Measurements from ENCODE around the gene KLKB1.
"Not testable (repeated sequence)": the region's sequence is repeated elsewhere in the genome, so short reads cannot be mapped to it uniquely, and the experiment has no call there.

KLKB1 gene

DNA sequence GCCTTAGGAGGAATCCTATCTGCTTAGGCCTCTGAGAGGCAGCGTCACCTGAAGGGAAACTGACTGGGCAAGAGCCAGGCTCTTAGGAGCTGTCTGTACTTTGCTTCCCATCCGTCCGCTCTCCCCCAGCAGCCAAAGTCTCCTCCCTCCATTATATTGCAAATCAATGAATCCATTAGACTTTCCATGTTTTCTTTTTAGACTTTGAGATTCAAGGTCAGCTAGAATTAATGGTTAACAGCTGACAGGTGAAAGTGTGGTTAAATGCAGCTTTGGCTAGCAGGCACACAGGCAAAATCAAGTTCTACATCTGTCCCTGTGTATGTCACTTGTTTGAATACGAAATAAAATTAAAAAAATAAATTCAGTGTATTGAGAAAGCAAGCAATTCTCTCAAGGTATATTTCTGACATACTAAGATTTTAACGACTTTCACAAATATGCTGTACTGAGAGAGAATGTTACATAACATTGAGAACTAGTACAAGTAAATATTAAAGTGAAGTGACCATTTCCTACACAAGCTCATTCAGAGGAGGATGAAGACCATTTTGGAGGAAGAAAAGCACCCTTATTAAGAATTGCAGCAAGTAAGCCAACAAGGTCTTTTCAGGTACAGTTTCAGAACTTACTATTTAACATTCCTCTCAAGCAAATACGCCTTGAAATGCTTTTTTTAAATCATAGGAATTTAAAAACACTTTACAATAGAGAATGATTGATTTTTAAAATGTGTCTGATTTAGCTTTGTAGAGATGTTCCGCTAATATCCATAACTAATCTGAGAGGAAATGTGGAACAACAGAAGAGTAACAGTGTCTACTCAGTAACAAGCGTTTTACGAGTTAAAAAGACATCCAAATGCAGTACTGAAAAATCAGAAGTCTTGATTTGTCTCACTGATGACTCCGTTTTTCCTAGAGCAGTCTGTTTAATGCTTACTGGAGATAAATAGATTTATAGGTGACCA, 38.7 kb downstream of the KLKB1 start, which contains the start of gene F11:
TSS of gene F11 (plus strand) at position 507 of the 970 bp plus-strand sequence. CDS start 948 bp downstream, outside the sequence.
- no peak for DNase-seq

DNA sequence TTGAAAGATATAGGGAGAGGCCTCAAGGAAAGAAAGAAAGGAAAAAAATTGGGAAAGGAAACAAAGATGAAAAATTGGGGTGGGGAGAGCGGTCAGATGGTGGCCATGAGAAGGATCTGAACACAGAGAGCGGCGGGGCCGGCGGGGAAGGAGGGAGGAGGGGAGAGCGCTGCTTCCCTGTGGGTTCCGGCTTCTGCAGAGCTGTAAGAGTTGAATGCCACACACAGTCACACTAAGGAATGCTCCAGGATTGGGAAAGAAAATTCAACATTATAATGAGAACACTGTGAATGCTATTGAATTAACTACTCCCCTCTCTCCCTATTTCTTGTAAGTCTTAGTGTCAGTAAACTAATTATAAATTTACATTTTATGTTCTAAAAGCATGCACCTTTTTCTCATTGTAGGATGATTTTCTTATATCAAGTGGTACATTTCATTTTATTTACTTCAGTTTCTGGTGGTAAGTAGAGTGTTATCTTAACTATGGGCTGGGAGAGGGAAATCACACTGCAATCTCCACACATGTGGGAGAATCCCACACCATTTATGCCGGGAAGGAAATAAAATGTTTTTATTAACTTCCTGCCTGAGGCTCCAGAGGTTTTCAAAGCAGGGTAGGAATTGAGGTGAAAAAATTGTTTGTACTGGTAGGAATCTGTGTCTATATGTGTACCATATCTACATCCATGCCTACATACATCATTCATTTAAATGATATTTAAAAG, 39.6 kb downstream of the KLKB1 start:
- DNase-seq: no peak

DNA sequence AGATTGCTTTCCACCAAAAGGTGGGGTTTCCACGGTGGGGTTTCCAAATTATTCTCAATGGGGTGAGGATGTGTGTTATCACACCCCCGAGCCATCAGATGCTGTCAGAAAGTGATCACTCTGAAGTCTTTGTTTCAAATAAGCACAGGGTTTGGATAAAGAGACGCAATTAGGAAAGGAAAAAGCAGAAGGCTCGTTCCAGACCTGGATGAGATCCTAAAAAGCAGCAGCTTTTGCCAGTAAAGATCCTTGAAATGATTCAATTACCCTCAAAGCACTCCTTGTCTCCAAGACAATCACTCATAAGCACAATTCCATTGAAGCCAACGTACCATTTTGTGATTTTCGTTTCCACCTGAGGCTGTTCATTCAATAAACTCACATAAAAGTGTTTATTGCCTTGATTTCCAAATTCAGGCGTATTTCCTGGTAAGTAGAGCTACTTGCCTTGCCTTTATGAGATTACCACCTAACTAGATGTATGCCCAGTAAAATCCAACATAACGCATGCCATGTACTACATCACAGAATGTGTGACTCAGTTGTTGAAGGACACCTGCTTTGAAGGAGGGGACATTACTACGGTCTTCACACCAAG, 43.9 kb downstream of the KLKB1 start:
- no peak for DNase-seq

DNA sequence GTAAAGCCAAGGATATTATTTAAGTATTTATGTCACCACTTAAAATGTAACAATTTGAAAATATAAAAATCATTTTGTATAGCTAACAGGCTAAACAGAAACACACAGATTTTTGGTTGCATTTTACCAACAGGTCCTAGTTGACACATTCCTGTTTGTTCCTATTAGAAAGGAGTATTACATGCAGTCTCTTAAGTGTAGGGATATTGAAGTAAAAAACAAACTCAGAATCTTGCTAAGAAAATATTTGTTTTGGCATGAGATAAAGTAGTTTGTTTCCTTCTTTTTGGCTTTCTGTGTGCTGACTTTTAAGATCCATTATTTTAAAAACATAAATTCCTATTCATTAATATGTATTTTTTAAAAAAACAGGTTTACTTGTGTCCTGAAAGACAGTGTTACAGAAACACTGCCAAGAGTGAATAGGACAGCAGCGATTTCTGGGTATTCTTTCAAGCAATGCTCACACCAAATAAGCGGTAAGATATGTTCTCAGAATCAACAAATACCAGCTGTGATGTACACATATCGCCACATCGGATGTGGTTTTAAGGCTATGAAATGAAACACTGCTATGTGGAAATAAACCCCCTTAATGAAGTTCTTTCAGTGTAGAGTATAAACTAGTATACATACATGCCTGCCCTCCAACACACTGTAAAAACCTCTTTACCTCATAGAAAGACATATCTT, 45.5 kb downstream of the KLKB1 start:
- no peak for DNase-seq

DNA sequence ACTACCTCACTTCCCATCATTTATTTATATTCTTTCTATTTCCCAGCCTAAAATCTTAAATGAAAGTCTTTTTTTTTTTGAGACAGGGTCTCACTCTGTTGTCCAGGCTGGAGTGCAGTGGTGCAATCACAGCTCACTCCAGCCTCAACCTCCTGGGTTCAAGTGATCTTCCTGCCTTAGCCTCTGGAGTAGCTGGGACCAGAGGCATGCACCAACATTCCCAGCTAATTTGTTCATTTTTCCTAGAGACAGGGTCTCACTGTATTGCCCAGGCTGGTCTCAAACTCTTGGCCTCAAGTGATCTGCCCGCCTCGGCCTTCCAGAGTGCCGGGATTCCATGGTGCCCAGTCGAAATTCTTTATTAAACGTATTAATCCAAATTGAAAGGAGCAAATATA, 46.1 kb downstream of the KLKB1 start:
- DNase-seq: not testable (repeated sequence)

DNA sequence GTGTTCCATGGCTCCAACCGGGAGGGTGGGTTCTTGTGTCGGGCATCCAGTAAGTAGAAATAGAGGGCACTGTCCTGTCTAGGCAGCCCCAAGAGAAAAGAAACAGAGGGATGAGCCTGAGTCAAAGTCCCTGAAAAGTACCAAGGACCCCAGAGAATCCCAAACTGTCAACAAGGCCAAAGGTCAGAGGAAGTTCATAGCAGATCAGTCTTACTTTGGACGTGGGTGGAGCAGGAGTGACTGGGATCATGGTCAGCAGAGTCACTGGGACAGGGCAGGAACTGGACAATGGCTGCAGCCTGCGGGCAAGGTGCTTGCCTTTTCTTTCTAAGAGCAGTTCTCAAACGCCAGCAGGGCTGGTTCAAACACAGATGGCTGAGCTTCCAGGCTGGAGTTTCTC, 56.0 kb downstream of the KLKB1 start:
- DNase-seq: no peak

DNA sequence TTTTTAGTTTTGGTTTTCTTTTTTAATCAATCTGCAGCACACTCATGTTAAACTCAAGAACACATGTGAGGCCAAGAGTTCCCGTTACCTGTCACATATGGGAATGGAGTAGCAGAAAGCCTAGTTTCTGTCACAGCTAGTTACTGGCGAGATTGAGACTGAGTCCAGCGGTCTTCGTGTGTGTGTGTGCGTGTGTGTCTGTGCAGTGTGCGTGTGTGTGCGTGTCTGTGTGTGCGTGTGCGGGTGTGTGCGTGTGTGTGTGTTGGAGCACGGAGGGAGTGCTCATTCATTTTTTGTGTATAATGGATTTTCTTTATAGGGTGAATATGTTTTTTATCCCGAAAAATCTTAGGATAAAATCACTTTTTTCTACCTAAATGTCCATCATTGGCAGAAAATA, 57.8 kb downstream of the KLKB1 start:
- no peak for DNase-seq

DNA sequence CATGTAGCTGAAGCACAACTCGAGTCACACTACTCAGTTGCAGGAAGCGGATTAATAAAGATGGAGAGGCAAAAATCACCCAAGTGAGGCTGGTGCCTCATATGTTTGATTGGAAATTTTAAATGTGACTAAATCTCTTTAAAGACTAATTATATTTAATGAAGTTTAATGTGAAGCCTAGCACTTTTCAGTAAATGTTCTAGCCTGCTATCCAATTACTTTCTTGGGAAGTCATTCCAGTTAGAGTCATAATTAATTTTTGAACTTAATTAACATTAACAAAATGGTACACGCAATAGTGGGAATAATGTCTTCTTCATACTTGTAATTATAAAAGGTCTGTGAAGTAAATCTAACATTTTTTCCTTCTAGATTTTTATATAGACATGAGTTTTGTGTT, 59.3 kb downstream of the KLKB1 start:
- no peak for DNase-seq

DNA sequence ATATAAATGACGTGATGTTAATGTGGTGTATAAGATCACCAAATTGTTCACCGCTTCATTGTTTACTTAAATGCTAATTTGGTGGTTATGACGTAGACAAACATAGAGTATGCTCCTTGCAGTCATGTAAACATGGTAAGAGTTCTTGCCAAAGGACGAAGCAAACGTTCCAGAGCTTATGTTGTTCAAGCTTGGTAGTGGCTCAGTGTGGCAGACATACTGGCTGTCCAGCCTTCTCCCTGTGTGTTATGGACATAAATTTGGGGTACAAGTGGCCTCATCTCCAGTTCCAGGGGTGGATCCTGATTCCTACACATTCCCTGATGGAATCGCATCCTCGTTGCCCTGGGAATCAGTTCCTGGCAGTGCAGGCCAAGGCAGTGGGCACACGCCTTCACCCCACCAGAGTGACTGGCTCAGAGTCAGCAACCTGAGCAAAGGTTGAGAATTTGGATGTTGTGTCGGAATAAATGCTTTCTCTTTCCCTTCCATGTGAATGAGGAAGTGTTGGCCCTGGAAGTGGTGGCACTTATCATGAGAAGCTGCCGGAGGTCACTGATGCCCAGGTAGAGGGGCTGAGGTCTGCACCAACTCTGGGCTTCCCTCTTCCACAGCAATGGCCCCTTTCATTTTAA, 64.1 kb downstream of the KLKB1 start:
- DNase-seq: no peak

DNA sequence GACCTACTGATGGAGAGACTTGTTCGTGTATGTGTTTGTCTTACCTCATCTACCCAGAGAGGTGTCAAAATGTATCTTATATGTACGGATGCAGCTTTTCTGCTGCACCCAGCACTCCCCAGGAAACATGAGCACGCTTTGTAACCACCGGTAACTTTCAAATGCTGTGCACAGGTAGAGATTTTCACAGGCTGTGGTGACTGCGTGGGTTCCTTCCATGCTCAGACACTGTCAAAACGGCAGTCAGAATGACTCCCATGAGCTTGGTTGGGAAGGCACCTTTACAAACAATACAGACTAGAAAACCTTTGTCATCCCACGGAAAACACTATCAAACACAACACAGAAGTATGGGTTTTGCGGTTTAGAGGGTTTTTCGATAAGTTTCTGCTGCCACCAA, 66.9 kb downstream of the KLKB1 start:
- DNase-seq: no peak

DNA sequence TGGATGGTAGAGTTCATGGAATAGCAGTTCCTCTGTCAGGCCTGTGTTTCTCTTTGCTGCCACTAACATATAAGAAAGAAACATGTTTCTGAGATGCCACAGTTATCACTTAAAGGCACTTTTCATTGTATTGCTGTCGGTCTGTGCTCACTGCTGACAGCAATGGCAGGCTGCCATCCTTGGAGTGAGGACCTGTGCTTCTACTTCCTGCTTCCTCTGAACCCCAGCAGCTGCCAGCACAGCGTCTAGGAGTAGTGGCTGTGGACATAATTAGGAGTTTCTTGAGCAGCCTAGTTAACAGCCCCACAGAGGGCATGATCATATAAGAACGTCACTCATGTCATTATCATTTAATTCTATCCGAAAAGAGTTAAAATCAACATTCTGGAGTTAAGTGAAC, 69.2 kb downstream of the KLKB1 start:
- DNase-seq: no peak

DNA sequence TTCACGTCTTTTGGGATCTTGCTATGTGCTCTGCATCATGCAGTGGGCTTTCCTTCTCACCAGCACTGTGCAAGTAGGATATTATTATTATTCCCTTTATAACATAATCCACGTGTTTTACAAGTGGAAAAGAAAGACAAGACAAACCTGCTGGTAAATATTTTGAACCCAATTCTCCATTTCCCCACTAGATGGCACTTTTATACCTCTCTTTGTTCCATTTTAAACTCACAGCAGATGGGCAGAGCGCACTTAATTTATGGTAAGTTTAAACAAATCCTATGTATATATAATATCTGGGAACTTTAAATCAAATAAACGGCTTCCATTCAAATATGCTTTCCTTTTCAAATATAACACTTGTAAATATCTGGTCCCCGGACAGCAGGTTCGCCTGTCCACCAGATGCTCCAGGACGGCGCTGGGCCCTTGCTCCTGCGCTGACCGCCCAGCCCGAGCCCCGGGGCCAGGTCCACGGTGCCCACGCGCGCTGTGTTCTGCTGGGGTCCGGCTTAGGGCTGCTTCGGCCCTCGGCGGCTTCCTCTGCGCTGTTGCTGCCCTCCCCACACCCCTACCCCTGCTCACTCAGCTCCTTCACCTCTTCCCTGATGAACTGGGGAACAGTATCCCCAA, 69.8 kb downstream of the KLKB1 start:
- DNase-seq: no peak

DNA sequence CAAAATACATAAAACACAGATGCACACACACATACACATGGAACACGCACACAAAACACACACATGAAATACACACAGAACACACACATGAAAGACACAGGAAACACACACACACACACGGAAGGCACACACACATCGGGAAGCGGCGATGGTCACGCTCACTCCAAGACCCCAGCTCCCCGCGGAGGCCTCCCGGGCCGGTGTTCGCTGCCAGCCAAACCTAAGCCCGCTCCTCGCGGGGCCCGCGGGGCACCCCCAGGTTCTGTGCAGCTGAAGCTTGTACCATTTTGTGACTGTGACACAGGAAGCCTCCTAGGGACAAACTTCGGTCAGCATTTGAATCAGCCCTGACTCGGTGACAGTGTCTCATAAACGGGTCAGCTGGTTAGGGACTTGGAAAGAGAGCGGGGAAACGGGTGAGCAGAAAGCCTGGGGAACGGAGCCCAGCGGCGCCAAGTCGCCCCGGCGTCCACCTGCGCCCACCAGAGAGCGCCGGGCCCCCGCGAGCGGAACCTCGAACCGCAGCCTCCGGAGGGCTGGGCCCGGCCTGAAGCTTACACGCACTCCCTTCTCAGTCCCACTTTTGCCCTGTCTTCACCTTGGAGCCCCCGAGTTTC, 70.8 kb downstream of the KLKB1 start:
- no peak for DNase-seq

DNA sequence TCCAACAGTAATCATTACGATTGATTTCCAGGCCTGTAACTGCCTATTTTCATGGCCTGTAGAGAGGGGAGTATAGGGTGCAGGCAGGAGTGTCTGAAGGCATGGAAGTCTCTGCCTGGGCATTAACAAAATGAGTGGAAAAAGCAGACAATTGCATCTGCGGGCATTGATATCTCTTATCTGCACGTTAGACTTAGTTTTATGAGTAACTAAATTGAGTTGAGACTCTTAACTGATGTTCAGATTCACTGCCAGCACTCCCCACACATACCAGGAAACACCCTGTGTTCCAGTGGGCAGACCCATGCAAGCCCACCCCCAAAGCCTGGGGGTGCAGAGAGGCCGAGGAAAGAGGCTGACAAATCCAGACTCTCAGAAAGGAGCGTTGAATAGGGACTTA, 72.0 kb downstream of the KLKB1 start:
- DNase-seq: no peak

DNA sequence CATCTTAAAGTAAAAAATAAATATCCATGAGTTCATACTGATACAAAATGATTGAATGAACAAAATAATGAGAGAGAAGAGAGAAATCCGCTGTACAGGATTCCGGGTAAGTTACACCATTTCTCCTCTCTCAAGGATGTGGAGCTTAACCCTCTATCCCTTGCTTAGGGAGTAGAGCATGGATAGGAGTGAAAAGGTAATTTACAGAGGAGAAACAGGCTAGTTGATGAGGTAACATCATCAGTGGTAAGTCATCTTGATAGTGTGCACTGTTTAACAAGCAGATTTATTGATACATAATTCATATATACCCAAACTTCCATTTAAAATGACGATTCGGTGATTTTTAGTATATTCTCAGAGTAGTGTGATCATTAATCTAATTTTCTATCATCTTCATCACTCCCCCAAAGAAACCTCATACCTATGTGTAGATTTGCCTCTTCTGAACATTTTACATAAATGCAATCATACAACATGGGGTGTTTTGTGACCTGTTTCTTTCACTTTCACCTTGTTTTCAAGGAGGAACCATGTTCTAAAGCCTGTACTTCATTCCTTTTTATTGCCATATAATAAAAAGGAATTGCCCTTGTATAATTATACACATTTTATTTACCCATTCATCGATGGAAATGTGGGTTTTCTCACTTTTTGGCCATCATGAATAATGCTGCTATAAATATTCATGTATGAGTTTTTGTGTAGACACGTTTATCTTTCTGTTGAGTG, 73.5 kb downstream of the KLKB1 start:
- DNase-seq: no peak

DNA sequence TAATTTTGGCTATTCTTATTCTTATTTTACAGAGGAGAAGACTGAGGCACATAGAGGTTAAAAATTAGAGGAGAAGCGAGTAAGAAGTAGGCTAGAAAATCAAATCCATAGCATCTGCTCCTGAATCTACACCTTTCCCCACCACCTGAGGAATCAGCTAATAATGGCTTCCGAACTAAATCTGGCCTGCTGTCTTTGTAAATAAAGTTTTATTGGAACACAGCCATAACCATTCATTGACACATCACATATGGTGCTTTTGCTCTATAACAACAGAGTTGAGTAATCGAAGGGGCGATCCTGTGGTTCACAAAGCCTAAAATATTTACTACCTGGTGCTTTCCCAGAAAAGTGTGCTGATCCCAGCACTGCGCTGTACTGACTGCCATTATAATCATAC, 76.9 kb downstream of the KLKB1 start:
- DNase-seq: no peak

DNA sequence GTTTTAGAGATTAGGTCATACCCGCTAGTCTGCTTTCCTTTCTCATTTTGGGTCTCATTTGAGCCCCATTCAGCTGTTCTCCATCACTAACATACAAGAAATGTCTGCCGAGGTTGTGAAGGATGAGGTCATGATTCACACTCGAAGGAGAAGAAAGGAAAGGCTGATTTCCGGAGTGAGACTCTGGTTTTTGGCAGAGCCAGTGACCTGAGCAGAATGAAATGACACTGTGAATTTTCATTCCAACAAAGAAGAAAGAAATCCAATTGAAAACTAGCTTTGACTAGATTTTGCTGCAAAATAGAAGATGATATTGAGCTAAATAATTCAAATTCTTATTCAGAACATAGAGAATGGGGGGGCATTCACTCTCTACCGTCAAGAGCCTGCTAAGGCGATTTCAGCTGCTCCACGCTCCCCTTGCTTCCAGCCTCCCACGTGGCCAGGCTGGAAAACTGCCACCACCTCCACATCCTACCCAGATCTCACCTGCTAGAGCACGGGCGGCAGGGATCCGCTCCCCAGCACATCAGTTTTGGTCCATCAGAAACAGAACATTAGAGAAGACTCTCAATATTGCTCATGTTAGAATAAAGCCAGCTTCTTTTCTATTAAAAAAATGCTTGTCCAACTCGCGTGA, 77.7 kb downstream of the KLKB1 start:
- no peak for DNase-seq

DNA sequence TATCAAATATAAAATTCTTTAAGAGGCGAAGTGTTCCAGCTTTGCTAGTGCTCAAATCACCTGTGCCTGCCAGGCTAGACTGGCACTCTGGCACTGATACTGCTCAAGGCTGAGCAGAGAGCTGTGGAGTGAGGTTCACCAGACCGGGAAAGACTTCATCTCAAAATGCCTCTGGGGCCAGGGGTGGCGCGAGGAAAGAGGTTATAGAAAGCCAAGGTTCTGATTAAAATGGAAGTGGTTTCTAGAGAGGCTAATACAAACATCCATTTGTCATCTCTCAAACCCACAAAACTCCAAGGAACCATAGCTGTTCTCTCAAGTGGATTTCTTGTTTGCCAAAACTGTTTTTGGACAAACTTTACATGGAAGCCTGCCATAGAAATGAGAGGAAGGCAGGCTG, 80.2 kb downstream of the KLKB1 start:
- no peak for DNase-seq

DNA sequence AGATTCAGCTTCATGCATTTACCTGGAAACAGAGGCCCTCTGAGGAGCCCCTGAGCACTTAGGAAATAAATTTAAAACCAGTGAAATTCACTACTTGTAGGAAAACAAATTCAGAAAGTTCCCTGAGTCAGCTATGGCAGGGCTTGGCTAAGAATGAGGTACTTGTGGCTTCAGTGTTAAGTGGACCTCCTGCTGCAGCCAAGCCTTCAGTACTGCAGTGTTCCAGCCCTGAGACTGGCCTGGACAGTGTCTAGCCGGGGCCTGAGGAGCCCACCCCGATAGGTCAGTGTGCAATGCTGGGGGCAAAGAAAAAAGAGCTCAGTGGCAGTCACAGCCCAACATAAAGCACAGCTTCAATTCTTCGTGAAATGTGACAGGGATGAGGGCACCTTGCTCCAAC, 80.6 kb downstream of the KLKB1 start:
- DNase-seq: no peak
